ENCODE results near the gene CREB5.

- no peak for TF ChIP-seq EP300 (IDR thresholded peaks at IDR 0.05)
- no peak for TF ChIP-seq CTCF (IDR thresholded peaks at IDR 0.05)
- TF ChIP-seq POLR2AphosphoS5 (IDR thresholded peaks at IDR 0.05), result no peak
These were observed 395.2 kb downstream of the CREB5 start for GRCh38 chr7:28807396-28807994.
